ENCODE measurements around the gene SMG1.
"Not testable (repeated sequence)": the region's sequence is repeated elsewhere in the genome, so short reads cannot be mapped to it uniquely, and the experiment has no call there.

SMG1 gene

DNA sequence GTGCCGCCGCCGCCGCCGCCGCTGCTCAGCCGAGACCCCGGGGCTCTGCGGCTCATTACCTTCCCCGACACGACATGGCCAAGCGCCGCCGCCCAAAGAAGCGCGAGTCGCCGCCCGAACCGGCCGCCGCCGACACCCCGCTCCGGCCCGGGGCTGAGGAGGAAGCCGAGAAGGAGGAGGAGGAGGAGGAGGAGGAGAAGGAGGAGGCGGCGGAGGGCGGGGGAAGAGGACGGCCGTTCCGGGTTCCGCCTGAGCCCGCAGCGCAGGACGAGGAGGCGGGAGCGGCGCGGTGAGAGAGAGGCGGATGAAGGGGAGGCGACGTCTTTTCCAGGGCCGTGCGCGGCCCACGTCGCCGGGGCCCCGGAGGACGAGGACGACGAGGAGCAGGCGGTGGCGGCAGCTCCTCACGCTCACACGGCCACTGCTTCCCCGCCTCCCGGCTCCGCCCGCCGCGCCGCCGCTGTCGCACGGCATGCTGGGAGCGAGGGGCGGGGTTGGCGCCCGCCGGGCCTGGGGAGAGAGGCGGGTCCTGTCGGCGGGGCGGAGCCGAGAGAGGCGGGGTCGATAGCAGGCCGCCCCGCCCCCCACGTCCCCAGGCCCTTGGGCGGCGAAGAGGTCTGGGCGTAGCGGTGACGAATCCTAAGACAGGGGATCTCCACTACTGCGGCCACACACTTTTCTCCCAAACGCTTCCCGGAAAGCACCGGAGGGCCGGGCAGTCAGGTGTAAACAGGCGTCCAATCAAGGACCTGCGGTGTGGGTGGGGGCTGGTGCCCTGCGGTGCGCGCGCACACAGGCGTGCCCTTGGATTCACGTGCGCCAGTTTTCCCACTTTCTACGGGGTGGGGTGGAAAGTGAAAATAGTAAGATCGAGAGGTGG is at the start of gene SMG1:
SMG1 (minus strand) TSS at position 423 of the 880 bp plus-strand sequence; CDS start at position 56, 367 bp downstream.
- CTCF ChIA-PET, result not testable (repeated sequence)
- peak; percentile 91 for DNase-seq (ENCODE audit: extremely low spot score)
- POLR2A ChIA-PET, result interaction anchor here (1.0 to 2.0 kb wide), 2 partner anchors 9 to 136 kb away, joined by 4 to 5 read pairs; partner anchors contain the start of gene RPS15A

DNA sequence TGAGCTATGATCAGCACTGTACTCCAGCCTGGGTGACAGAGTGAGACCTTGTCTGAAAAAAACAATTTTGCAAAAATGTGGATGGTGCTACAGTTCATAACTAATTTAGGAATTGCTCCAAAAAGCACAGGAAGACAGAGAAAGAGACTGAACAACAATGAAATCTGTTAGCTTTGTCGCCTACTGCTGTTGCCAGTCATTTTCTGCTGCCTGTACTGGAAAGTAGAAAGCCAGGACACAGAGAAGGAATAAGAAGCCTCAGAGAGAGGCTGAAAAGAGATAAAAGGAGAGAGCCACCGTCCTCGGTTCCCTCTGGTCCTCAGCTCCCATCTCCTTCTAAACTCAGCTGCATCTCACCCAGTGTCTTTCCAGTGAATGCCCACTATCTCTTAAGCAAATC is 48.9 kb upstream of the SMG1 start:
- ChIA-PET CTCF (interaction anchor here (1.1 to 1.3 kb wide), 2 partner anchors 29 to 38 kb away, joined by 3 read pairs; no protein-coding TSS in a partner anchor), POLR2A (no interaction called here)
- no peak for DNase-seq (ENCODE audit: extremely low spot score)
- TF ChIP-seq, protein P1, sequence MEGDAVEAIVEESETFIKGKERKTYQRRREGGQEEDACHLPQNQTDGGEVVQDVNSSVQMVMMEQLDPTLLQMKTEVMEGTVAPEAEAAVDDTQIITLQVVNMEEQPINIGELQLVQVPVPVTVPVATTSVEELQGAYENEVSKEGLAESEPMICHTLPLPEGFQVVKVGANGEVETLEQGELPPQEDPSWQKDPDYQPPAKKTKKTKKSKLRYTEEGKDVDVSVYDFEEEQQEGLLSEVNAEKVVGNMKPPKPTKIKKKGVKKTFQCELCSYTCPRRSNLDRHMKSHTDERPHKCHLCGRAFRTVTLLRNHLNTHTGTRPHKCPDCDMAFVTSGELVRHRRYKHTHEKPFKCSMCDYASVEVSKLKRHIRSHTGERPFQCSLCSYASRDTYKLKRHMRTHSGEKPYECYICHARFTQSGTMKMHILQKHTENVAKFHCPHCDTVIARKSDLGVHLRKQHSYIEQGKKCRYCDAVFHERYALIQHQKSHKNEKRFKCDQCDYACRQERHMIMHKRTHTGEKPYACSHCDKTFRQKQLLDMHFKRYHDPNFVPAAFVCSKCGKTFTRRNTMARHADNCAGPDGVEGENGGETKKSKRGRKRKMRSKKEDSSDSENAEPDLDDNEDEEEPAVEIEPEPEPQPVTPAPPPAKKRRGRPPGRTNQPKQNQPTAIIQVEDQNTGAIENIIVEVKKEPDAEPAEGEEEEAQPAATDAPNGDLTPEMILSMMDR (IDR thresholded peaks at IDR 0.05; ENCODE audit: control extremely low read depth, extremely low read depth, low read depth, missing control alignments), result no peak

DNA sequence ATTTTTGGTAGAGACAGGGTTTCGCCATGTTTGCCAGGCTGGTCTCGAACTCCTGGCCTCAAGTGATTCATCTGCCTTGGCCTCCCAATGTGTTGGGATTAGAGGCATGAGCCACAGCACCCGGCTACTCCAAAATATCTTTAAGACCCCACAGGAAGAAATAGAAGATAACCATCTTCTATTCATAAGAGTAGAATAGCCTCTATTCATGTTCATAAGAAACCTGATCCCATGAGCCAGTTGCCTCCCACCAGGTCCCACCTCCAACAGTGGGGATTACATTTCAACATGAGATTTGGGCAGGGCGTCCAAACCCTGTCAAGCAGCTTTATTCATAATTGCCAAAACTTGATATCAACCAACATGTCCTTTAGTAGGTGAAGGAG is 43.6 kb upstream of the SMG1 start:
- no peak for DNase-seq (ENCODE audit: extremely low spot score)
- TF ChIP-seq, protein P1 (IDR thresholded peaks at IDR 0.05; ENCODE audit: control extremely low read depth, extremely low read depth, low read depth, missing control alignments), result no peak
- CTCF ChIA-PET, result interaction anchor here (0.8 to 3.5 kb wide), 11 partner anchors 9 to 169 kb away, joined by 3 to 21 read pairs (median 4); partner anchors contain the start of genes ARL6IP1 and TMC7
- POLR2A ChIA-PET, result no interaction called here

DNA sequence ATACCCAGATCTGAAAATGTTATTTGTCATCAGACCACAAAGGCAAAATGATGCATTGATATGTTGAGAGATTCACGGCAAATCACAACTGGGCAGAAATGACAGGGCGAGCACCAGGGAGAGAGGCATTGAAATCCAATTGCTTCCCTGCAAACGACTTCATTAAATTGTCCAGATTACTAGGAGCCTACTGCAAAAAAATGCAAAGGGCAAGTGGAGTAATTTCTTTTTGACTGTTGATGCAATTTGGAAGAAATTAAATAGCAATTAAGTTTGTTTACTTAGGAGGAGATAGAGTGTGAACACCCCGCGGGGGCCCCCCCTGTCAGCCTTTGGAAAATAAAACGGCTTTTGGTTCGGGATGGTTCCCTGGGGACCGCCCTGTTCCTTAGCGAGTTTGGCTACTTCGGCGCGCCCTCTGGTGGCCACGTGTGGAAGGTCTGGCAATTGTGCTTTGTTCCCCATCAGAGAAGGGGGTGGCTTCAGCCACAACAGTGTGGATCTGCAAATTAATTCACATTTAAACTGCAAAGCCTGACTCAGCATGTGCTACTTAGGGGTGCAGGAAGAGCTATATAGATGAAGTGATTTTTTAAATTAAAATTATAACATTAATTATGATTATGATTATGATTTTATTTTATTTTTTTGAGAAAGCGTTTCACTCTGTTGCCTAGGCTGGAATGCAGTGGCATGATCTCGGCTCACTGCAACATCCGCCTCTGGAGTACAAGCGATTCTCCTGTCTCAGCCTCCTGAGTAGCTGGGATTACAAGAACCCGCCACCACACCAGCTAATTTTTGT is 43.0 kb upstream of the SMG1 start:
- ChIA-PET POLR2A (no interaction called here), CTCF (interaction anchor here (0.7 to 3.5 kb wide), 15 partner anchors 9 to 168 kb away, joined by 3 to 21 read pairs (median 4); partner anchors contain the start of genes ARL6IP1 and TMC7)
- TF ChIP-seq, protein P1 (IDR thresholded peaks at IDR 0.05; ENCODE audit: control extremely low read depth, extremely low read depth, low read depth, missing control alignments), result peak; percentile 96
- DNase-seq (ENCODE audit: extremely low spot score), result peak; percentile 85

DNA sequence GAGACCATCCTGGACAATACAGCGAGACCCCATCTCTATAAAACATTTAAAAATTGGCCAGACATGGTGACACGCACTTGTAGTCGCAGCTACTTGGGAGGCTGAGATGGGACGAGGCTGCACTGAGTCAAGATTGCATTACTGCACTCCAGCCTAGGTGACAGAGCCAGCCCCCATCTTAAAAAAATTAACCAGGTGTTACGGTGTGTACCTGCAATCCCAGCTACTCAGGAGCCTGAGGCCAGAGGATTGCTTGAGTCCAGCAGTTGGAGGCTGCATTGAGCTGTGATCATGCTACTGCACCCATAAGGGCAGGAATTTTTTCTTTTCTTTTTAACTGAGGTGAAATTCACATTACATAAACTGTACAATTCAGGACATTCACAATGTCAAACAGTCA is 40.6 kb upstream of the SMG1 start:
- ChIA-PET CTCF (interaction anchor here (0.9 to 3.5 kb wide), 3 partner anchors 13 to 165 kb away, joined by 3 to 21 read pairs (median 3); partner anchors contain the start of gene ARL6IP1), POLR2A (no interaction called here)
- no peak for DNase-seq (ENCODE audit: extremely low spot score)
- TF ChIP-seq, protein P1 (IDR thresholded peaks at IDR 0.05; ENCODE audit: control extremely low read depth, extremely low read depth, low read depth, missing control alignments), result no peak

DNA sequence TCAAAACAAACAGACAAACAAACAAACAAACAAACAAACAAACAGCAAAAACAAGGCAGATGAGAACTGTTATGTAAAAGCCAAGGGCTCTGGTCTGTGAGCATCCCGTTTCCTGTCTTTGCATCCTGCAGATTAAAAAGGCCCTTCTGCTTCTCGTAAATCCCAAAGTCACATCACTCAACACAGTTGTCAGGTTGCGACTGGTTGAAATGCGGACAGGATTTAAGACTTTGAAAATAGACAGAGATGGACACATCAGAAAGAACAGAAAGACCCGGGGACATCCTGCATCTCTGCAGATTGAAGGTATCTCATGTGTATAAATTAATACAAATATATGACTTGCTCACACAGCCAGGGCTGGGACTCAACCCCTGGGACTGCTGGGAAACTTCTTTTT is 39.3 kb upstream of the SMG1 start:
- ChIA-PET CTCF (no interaction called here), POLR2A (no interaction called here)
- TF ChIP-seq, protein P1 (IDR thresholded peaks at IDR 0.05; ENCODE audit: control extremely low read depth, extremely low read depth, low read depth, missing control alignments), result no peak

More for the DNA sequence above, 39.3 kb upstream of the SMG1 start:
- no peak for DNase-seq (ENCODE audit: extremely low spot score)
